Nephron progenitor cell (in vitro differentiated cells): ENCODE data around the gene WSB1.

Experiments
- DNase-seq: peaks from one replicate; pipeline ENCODE4 v3.0.0; 2021
- H3K27ac Mint-ChIP-seq: 2 replicates; pipeline ENCODE4 v1.8.0; 2021; ENCODE audit warnings: mild to moderate bottlenecking, moderate library complexity, mixed read lengths
- H3K27me3 Mint-ChIP-seq: 2 replicates; pipeline ENCODE4 v1.8.0; 2021; ENCODE audit warnings: mild to moderate bottlenecking, low read depth, mixed read lengths; ENCODE audit not compliant: poor library complexity
- H3K36me3 Mint-ChIP-seq: 2 replicates; pipeline ENCODE4 v1.8.0; 2021; ENCODE audit warnings: low read depth, mixed read lengths
- H3K4me1 Mint-ChIP-seq: 2 replicates; pipeline ENCODE4 v1.8.0; 2021; ENCODE audit warnings: mixed read lengths
- H3K4me3 Mint-ChIP-seq: 2 replicates; pipeline ENCODE4 v1.8.0; 2021; ENCODE audit warnings: mild to moderate bottlenecking, moderate library complexity, mixed read lengths
- H3K9me3 Mint-ChIP-seq: 2 replicates; pipeline ENCODE4 v1.8.0; 2021; ENCODE audit warnings: mild to moderate bottlenecking, moderate library complexity, mixed read lengths
- TF ChIP-seq, protein P1 (sequence below): fragments of 200-600 bp; sonication (generic); IDR thresholded peaks from 2 replicates; pipeline ENCODE4 v1.5.0; 2021; ENCODE audit warnings: antibody characterized with exemption

WSB1 gene

DNA sequence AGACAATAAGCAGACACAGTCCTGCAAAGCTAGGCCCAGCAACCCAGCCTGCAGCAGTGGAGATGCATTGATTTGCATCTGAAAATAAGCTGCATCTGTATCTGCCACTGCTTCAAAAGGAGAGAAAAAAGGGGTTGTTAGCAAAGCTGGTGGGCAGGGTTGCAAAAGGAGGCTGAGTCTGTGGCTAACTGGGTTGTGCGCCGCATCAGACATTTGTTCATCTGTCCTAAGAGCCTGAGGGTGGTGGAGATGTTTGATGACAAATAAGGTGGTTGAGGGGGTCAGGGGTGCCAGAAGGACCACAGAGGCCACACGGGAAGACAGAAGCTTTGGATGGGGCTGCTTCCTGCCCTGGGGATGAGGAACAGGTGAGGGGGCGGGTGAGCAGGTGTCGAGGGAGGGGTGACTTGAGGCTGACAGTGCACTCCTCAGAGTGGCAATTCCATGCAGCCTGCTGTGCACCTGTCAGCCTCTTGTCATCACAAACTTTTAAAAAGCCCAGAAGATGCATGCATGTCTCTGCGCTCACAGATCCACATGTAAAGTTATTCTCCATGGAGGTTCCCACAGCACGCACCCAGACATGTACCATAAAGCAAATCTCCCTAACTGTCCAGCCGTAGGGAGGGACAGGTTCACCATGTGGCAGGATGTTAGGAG is 35.4 kb downstream of the WSB1 start:
- Mint-ChIP-seq H3K4me3 (no peak overlapping the region), H3K9me3 (no peaks in the 10 kb centered on the region), H3K36me3 (no peaks in the 10 kb centered on the region), H3K27ac (no peak overlapping the region), H3K4me1 (peaks cover 32% of the 10 kb centered on the region), H3K27me3 (peaks cover 7% of the 10 kb centered on the region)
- TF ChIP-seq, protein P1, sequence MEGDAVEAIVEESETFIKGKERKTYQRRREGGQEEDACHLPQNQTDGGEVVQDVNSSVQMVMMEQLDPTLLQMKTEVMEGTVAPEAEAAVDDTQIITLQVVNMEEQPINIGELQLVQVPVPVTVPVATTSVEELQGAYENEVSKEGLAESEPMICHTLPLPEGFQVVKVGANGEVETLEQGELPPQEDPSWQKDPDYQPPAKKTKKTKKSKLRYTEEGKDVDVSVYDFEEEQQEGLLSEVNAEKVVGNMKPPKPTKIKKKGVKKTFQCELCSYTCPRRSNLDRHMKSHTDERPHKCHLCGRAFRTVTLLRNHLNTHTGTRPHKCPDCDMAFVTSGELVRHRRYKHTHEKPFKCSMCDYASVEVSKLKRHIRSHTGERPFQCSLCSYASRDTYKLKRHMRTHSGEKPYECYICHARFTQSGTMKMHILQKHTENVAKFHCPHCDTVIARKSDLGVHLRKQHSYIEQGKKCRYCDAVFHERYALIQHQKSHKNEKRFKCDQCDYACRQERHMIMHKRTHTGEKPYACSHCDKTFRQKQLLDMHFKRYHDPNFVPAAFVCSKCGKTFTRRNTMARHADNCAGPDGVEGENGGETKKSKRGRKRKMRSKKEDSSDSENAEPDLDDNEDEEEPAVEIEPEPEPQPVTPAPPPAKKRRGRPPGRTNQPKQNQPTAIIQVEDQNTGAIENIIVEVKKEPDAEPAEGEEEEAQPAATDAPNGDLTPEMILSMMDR = no peak
- DNase-seq = no peak

DNA sequence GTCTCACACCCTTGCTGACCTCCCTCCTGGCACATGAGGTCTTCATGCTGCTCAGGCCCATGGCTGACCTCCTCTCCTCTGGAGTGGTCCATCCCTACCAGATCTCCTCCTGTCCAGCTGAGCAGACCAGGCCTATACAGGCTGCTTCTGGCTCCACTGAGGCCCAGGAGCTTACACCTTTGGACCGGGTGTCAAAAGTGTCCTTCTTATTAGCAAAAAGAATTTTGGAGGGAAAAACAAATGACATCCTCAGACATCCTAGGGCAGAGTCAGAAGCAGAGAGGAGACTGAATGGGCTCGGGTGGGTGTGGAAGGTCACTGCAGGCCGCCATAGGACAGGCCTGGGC is 38.1 kb downstream of the WSB1 start:
- no peak for DNase-seq
- Mint-ChIP-seq H3K27ac (peak overlapping the region; percentile 88), H3K9me3 (no peaks in the 10 kb centered on the region), H3K4me3 (peak overlapping the region; percentile 75), H3K36me3 (no peaks in the 10 kb centered on the region), H3K27me3 (peaks cover 7% of the 10 kb centered on the region), H3K4me1 (peaks cover 32% of the 10 kb centered on the region)
- TF ChIP-seq, protein P1 = no peak

DNA sequence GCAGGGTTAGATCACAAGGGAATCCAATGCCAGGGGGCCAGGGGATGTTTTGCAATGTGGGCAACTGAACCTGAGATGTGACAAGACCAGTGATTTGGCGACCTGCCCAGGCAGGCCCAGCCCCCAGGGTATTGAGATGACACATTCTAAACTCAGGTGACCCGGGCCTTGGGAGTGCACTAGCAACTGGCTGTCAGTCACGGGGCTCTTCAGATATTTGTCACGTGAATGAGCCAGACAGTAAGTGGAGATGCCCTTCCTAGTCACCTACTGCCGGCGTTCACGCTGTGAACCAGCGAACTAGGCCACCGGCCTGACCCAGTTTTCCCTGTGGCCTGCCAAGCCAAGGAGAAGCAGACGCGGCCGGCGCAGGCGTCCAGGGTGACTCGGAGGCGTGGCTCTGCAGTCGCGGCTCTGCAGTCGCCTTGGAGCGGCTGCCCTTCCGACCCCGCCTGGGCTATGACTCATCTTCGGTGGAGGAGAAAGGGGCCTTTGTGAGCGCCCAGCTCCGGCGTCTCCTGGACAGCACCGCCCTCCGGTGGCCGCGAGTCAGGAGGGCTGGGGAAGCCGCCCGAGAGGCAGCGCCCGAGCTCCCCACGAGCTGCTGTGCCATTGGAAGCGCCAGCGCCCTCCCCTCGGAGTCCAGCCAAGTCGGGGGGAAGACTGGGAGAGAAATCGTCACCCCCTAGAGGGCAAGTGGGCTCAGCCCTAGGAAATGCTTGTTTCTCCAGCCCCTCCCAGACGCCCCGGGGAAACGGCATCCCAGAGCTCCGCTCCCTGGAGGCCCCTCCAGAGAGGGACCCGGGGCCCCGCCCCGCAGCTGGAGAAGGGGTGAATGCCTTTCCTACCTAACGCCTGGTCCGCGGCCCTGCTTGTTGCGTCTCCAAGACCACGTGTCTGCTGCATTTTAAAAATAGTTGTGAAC is 38.8 kb downstream of the WSB1 start:
- Mint-ChIP-seq H3K9me3 (no peaks in the 10 kb centered on the region), H3K4me1 (peaks cover 32% of the 10 kb centered on the region), H3K4me3 (peak overlapping the region; percentile 78), H3K27me3 (peaks cover 7% of the 10 kb centered on the region), H3K36me3 (no peaks in the 10 kb centered on the region), H3K27ac (peak overlapping the region; percentile 93)
- TF ChIP-seq, protein P1 = peak; percentile 62
- peak; percentile 95 for DNase-seq

DNA sequence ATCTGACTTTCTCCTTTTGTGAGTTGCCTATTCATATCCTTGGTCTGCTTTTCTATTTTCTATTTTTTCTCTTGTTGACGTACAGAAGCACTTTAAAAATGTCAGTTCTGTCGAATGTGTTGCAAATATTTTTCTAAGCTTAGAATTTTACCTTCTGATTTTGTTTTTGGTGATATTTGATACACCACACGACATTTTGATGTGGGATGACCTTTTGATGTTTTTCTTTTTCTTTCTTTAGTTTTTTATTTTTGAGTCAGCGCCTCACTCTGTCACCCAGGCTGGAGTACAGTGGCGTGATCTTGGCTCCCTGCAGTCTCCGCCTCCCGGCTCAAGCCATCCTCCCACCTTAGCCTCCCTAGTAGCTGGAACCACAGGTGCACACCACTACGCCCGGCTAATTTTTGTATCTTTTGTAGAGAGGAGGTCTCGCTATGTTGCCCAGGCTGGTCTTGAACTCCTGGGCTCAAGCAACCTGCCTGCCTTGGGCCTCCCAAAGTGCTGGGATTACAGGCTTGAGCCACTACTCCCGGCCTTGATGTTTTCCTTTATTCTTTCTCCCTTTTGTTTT is 39.6 kb downstream of the WSB1 start:
- no peak for DNase-seq
- TF ChIP-seq, protein P1 = no peak
- no peaks in the 10 kb centered on the region for H3K9me3 Mint-ChIP-seq
- no peak overlapping the region for H3K27ac Mint-ChIP-seq
- peaks cover 32% of the 10 kb centered on the region for H3K4me1 Mint-ChIP-seq
- H3K27me3 Mint-ChIP-seq = peaks cover 7% of the 10 kb centered on the region
- no peaks in the 10 kb centered on the region for H3K36me3 Mint-ChIP-seq
- H3K4me3 Mint-ChIP-seq = peak overlapping the region; percentile 78

DNA sequence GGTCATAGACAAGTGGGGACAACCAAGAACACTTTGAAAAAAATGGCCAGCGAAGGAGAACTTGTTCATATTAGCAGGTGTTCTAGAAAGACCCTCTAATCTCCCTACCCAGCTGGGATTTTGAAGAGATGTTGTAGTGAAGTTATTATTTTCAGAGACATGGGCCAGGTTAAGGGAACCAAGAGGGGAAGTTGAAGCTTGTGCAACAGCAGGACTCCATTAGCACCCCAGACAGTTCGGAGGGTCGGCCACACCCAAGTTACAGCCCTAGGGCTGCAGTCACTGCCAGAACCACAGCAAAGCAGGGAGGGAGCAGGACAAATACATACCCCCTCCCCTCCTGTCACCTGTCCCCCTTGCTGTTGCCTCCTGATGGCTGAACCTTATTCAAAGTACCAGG is 42.3 kb downstream of the WSB1 start:
- H3K27ac Mint-ChIP-seq = no peak overlapping the region
- no peak for DNase-seq
- no peak overlapping the region for H3K4me3 Mint-ChIP-seq

More for the DNA sequence above, 42.3 kb downstream of the WSB1 start:
- Mint-ChIP-seq H3K9me3 (no peaks in the 10 kb centered on the region), H3K4me1 (peaks cover 33% of the 10 kb centered on the region), H3K27me3 (peaks cover 7% of the 10 kb centered on the region), H3K36me3 (no peaks in the 10 kb centered on the region)
- TF ChIP-seq, protein P1 = no peak
